Mesothelial cell of epicardium (in vitro differentiated cells): ENCODE measurements around the gene C8B. TPM values are rescaled to one million over a fixed set of nuclear protein-coding genes. Genes with fewer than 3 reads are reported as not detected.

Experiments used
- DNase-seq, 2 experiments: peaks; one replicate each; pipeline ENCODE4 v3.0.0; 2021; ENCODE audit warnings: low spot score in 2 of 2; ENCODE audit not compliant: unreplicated experiment in 2 of 2
- H3K27ac Mint-ChIP-seq: 2 replicates; pipeline ENCODE4 v1.8.0; 2021; ENCODE audit warnings: mixed read lengths
- H3K27me3 Mint-ChIP-seq: 2 replicates; pipeline ENCODE4 v1.8.0; 2021; ENCODE audit warnings: low read depth, mixed read lengths
- H3K36me3 Mint-ChIP-seq: 2 replicates; pipeline ENCODE4 v1.8.0; 2021; ENCODE audit warnings: mixed read lengths
- H3K4me1 Mint-ChIP-seq: 2 replicates; pipeline ENCODE4 v1.8.0; 2021; ENCODE audit warnings: mixed read lengths
- H3K4me3 Mint-ChIP-seq: 2 replicates; pipeline ENCODE4 v1.8.0; 2021; ENCODE audit warnings: mild to moderate bottlenecking, moderate library complexity, mixed read lengths
- H3K9me3 Mint-ChIP-seq: 2 replicates; pipeline ENCODE4 v1.8.0; 2021; ENCODE audit warnings: mixed read lengths
- CTCF ChIP-seq: fragments of 200-600 bp; sonication (generic); IDR thresholded peaks from one replicate; pipeline ENCODE4 v1.5.0; 2021; ENCODE audit warnings: antibody characterized with exemption; ENCODE audit not compliant: unreplicated experiment
- total RNA-seq: library from RNA; stranded (reverse); gene quantifications from 3 replicates; pipeline ENCODE4 v1.2.1, GENCODE V29; 2021

Gene C8B
- total RNA-seq, 1 donor from 2014 or later = not detected

GRCh38 chr1:56938646-56939045 is 27.2 kb downstream of the C8B start:
- Mint-ChIP-seq H3K27ac (no peak overlapping the region), H3K4me3 (no peak overlapping the region), H3K4me1 (no peaks in the 10 kb centered on the region), H3K9me3 (no peaks in the 10 kb centered on the region), H3K27me3 (peaks cover 48% of the 10 kb centered on the region), H3K36me3 (no peaks in the 10 kb centered on the region)
- no peak for DNase-seq
- TF ChIP-seq CTCF = no peak

GRCh38 chr1:56934430-56935060 is 31.3 kb downstream of the C8B start:
- H3K27ac Mint-ChIP-seq = no peak overlapping the region
- H3K9me3 Mint-ChIP-seq = no peaks in the 10 kb centered on the region
- TF ChIP-seq CTCF = no peak
- no peaks in the 10 kb centered on the region for H3K36me3 Mint-ChIP-seq
- H3K4me3 Mint-ChIP-seq = no peak overlapping the region
- peaks cover 73% of the 10 kb centered on the region for H3K27me3 Mint-ChIP-seq
- H3K4me1 Mint-ChIP-seq = peaks cover 2% of the 10 kb centered on the region
- DNase-seq = no peak

DNA sequence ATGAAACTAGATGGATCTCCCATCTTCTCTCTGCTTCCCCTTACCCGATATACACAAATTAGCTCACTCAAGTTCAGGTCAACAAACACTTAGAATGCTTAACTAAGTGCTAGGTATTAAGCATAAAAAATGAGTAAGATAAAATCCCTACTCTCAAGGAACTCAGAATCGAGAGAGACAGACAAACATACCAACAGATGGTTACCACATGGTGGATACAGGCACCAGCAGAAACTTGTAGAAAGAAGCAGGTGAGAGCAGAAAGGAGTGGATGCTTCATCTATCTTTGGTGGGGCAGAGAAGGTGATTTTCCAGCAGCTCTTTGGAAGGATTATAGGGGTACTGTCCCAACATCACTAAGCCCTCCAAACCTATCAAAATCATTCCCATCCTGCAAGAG is 32.2 kb downstream of the C8B start:
- TF ChIP-seq CTCF = no peak
- Mint-ChIP-seq H3K27me3 (peaks cover 68% of the 10 kb centered on the region), H3K4me3 (no peak overlapping the region), H3K4me1 (peaks cover 2% of the 10 kb centered on the region), H3K9me3 (peaks cover 4% of the 10 kb centered on the region), H3K36me3 (no peaks in the 10 kb centered on the region), H3K27ac (no peak overlapping the region)
- DNase-seq = no peak

DNA sequence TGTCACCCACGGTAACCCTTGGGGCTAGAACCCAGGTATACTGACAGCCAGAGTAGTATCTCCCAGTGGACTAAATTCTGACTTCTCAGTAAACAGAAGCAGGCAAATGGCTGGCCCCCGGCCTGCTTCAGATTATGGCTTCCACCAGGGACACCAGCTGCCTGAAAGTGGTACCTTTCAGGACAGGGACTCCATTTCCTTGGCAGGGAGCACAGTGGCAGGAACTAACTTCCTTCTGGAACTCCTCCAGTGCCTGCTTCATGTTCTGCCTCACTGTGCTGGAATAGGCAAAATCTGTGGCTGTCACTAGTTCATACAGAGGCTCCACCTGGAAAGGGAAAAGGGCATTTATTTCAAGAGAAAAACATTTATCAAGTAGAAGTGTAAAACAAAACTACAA is 32.7 kb downstream of the C8B start:
- peaks cover 2% of the 10 kb centered on the region for H3K4me1 Mint-ChIP-seq
- peaks cover 67% of the 10 kb centered on the region for H3K27me3 Mint-ChIP-seq
- H3K36me3 Mint-ChIP-seq = no peaks in the 10 kb centered on the region
- H3K4me3 Mint-ChIP-seq = no peak overlapping the region
- H3K9me3 Mint-ChIP-seq = peaks cover 7% of the 10 kb centered on the region
- no peak for DNase-seq
- TF ChIP-seq CTCF = no peak
- H3K27ac Mint-ChIP-seq = no peak overlapping the region

DNA sequence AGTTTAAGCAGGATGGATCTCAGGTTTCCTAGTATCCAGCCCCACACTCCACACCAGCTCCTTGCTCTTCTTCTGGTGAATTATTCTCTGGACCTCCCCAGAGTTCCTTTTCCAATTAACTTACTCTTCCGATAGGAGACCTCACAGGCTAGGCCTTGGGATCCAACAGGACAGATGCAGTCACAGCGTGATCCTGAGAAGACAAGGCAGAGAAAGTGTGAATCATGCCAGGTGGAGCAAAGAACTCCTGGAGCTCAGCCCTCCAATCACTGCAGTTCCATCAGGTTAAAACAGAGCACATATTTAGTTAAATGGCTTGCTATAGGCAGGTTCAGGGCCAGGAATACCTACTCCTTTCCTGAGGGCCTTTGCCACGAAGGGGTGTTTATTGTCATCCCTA is 34.1 kb downstream of the C8B start:
- peaks cover 2% of the 10 kb centered on the region for H3K4me1 Mint-ChIP-seq
- no peaks in the 10 kb centered on the region for H3K36me3 Mint-ChIP-seq
- H3K27me3 Mint-ChIP-seq = peaks cover 66% of the 10 kb centered on the region
- no peak for DNase-seq
- no peak overlapping the region for H3K4me3 Mint-ChIP-seq
- peaks cover 7% of the 10 kb centered on the region for H3K9me3 Mint-ChIP-seq
- TF ChIP-seq CTCF = no peak
- no peak overlapping the region for H3K27ac Mint-ChIP-seq

GRCh38 chr1:56931211-56931610 is 34.6 kb downstream of the C8B start:
- TF ChIP-seq CTCF = no peak
- Mint-ChIP-seq H3K27me3 (peaks cover 71% of the 10 kb centered on the region), H3K36me3 (no peaks in the 10 kb centered on the region), H3K9me3 (peaks cover 7% of the 10 kb centered on the region), H3K4me3 (no peak overlapping the region), H3K27ac (no peak overlapping the region), H3K4me1 (peaks cover 2% of the 10 kb centered on the region)
- DNase-seq = no peak
